Gastrocnemius medialis (tissue), 4 donors: ENCODE data around the gene HOXB2. TPM values are rescaled to one million over a fixed set of nuclear protein-coding genes. Genes with fewer than 3 reads are reported as not detected.

ENCODE experiments used
- ATAC-seq, 2 donors: fragments of 150-250 bp; one replicate each; pipeline ENCODE4 v1.9.1; 2016
- DNase-seq, 2 donors: peaks; one replicate each; pipeline ENCODE4 v3.0.0-alpha.2; 2019
- H3K27ac ChIP-seq, 4 donors: fragments of 200-600 bp; sonication (generic); 1 replicate in 1 of 4; 2 replicates in 3 of 4; pipeline ENCODE4 v1.5.1; 2016 to 2018; ENCODE audit warnings: mild to moderate bottlenecking in 2 of 4, moderate library complexity in 1 of 4
- H3K27me3 ChIP-seq, 3 donors: fragments of 200-600 bp; sonication (generic) in 2 of 3; 1 replicate in 1 of 3; 2 replicates in 2 of 3; pipeline versions ENCODE4 v1.5.1 to v1.6.0; 2016 to 2019; ENCODE audit warnings: mild to moderate bottlenecking in 1 of 3, moderate library complexity in 1 of 3
- H3K36me3 ChIP-seq, 2 donors: fragments of 200-600 bp; sonication (generic) in 1 of 2; one replicate each; pipeline ENCODE4 v1.5.1; 2017 to 2018
- H3K4me1 ChIP-seq, 2 donors: fragments of 200-600 bp; sonication (generic) in 1 of 2; one replicate each; pipeline ENCODE4 v1.5.1; 2016 to 2017; ENCODE audit warnings: mild to moderate bottlenecking in 2 of 2
- H3K4me3 ChIP-seq, 4 donors: fragments of 200-600 bp; sonication (generic) in 3 of 4; 1 replicate in 1 of 4; 2 replicates in 3 of 4; pipeline ENCODE4 v1.5.1; 2016 to 2019; ENCODE audit warnings: mild to moderate bottlenecking in 2 of 4
- H3K9me3 ChIP-seq, 3 donors: fragments of 200-600 bp; sonication (generic) in 2 of 3; 1 replicate in 1 of 3; 2 replicates in 2 of 3; pipeline ENCODE4 v1.5.1; 2016 to 2019
- POLR2A ChIP-seq, 2 donors: fragments of 450-650 bp; IDR thresholded peaks; one replicate each; pipeline ENCODE4 v1.6.1; 2017; ENCODE audit warnings: antibody characterized with exemption in 2 of 2, mild to moderate bottlenecking in 2 of 2, moderate library complexity in 2 of 2
- in situ Hi-C, 4 donors: fragments of 200-750 bp; cut with MboI; loops; one replicate each; pipeline versions ENCODE4 v1.15.0 to v1.8.0; 2017; ENCODE audit warnings: low sequenced_read_pairs in 4 of 4
- intact Hi-C: fragments of 100-400 bp; cut with DNase I; formaldehyde crosslinking; loops from one replicate; pipeline ENCODE4 v1.15.1; 2023; ENCODE audit warnings: low total_unique reads
- total RNA-seq, 4 donors: library from RNA; depleted of rRNA; stranded (reverse); fragments of >200 nt; gene quantifications; one replicate each; pipeline versions ENCODE4 v1.1.0 to v1.2.3, GENCODE V29; 2016
- TF ChIP-seq, protein P1 (sequence below), 5 experiments: fragments of 450-650 bp in 3 of 5; fragments of 200-600 bp in 2 of 5; sonication (generic) in 2 of 5; IDR thresholded peaks in 4 of 5; conservative IDR thresholded peaks in 1 of 5; 1 replicate in 4 of 5; 2 replicates in 1 of 5; pipeline ENCODE4 v1.5.1; 2016 to 2019; ENCODE audit warnings: antibody characterized with exemption in 5 of 5, mild to moderate bottlenecking in 3 of 5, moderate library complexity in 3 of 5

HOXB2 gene
- total RNA-seq, 4 donors from 2014 or later: 4.1 to 22.1 (median 10.4) TPM

DNA sequence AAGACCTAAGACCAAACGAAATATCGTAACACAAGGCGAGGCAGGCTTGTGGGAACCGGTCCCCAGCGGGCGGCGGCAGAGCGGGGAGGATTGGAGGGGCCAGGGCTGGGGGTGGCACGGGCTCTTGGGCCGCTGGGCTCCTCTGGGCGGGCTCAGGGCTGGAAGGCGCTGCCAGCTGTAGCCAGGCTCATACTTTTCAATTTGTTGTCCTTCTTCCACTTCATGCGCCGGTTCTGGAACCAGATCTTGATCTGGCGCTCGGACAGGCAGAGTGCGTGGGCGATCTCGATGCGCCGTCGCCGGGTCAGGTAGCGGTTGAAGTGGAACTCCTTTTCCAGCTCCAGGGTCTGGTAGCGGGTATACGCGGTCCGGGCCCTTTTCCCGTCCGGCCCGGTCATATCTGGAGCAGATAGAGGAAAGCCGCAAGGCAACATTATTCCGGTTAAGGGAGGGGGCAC, 47.2 kb upstream of the HOXB2 start:
- ATAC-seq (no peak), DNase-seq (no peak)
- in situ Hi-C loops: loop anchor here in 3 of 4 donors (10.0 kb wide), 2 partner anchors 247 to 257 kb away; no protein-coding TSS in a partner anchor
- no peaks in the 10 kb centered on the region for H3K36me3 ChIP-seq
- TF ChIP-seq POLR2A (IDR thresholded peaks at IDR 0.05): no peak
- TF ChIP-seq, protein P1, sequence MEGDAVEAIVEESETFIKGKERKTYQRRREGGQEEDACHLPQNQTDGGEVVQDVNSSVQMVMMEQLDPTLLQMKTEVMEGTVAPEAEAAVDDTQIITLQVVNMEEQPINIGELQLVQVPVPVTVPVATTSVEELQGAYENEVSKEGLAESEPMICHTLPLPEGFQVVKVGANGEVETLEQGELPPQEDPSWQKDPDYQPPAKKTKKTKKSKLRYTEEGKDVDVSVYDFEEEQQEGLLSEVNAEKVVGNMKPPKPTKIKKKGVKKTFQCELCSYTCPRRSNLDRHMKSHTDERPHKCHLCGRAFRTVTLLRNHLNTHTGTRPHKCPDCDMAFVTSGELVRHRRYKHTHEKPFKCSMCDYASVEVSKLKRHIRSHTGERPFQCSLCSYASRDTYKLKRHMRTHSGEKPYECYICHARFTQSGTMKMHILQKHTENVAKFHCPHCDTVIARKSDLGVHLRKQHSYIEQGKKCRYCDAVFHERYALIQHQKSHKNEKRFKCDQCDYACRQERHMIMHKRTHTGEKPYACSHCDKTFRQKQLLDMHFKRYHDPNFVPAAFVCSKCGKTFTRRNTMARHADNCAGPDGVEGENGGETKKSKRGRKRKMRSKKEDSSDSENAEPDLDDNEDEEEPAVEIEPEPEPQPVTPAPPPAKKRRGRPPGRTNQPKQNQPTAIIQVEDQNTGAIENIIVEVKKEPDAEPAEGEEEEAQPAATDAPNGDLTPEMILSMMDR (IDR thresholded peaks at IDR 0.05 in 4 of 5, conservative IDR thresholded peaks at IDR 0.05 in 1 of 5): no peak
- H3K9me3 ChIP-seq: no peaks in the 10 kb centered on the region
- intact Hi-C loops: loop anchor here (5.0 kb wide), 1 partner anchor 240 kb away; no protein-coding TSS in a partner anchor
- H3K27ac ChIP-seq: no peak overlapping the region
- H3K27me3 ChIP-seq: peaks cover 51 to 84% (median 69%) of the 10 kb centered on the region in 3 donors
- peaks cover 3 to 14% of the 10 kb centered on the region in 2 donors for H3K4me1 ChIP-seq
- H3K4me3 ChIP-seq: no peak overlapping the region

DNA sequence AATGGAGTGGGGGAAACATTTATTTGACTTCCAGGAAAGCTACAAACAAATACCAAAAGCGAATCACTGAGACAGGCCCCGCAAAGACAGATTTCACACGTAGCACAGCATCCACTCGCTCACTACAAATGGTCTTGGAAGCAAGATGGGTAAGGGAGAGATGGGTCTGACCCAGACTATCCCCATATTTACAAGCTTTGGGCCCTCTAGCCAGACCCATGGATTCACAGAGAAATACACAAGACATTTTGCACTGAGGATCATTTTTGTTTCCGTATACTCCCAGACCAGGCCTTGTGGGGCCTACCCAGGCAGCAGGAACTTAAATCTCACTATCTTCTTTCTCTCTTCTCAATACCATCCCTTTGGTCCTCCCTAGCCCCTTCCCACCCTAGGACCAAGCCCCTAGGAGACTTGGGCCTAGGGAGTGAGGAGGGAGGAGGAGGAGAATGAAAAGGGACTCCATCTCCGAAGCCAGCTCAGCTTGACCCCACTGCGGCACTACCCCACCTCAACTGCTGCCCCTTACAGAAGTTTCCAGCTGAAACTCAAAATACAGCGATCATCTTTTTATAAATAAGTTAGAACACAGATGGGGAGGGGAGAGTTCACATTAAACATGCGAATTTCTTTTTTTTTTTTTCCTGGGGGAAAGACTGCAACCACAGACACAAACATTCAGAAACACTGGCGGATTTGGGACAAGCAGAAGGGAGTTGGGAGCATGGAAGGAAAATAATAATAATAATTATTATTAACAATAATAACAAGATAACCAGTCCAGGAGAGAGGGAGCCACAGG, 46.5 kb upstream of the HOXB2 start:
- TF ChIP-seq, protein P1 (IDR thresholded peaks at IDR 0.05 in 4 of 5, conservative IDR thresholded peaks at IDR 0.05 in 1 of 5): no peak
- no peak for TF ChIP-seq POLR2A (IDR thresholded peaks at IDR 0.05)
- ATAC-seq: no peak
- no peak for DNase-seq
- Histone ChIP-seq H3K9me3 (no peaks in the 10 kb centered on the region), H3K4me1 (peaks cover 3 to 14% of the 10 kb centered on the region in 2 donors), H3K27ac (no peak overlapping the region), H3K4me3 (no peak overlapping the region), H3K36me3 (no peaks in the 10 kb centered on the region), H3K27me3 (peaks cover 50 to 84% (median 69%) of the 10 kb centered on the region in 3 donors)
- intact Hi-C loops: loop anchor here (5.0 kb wide), 1 partner anchor 239 kb away; no protein-coding TSS in a partner anchor
- in situ Hi-C loops: loop anchor here in 3 of 4 donors (10.0 kb wide), 2 partner anchors 247 to 257 kb away; no protein-coding TSS in a partner anchor

DNA sequence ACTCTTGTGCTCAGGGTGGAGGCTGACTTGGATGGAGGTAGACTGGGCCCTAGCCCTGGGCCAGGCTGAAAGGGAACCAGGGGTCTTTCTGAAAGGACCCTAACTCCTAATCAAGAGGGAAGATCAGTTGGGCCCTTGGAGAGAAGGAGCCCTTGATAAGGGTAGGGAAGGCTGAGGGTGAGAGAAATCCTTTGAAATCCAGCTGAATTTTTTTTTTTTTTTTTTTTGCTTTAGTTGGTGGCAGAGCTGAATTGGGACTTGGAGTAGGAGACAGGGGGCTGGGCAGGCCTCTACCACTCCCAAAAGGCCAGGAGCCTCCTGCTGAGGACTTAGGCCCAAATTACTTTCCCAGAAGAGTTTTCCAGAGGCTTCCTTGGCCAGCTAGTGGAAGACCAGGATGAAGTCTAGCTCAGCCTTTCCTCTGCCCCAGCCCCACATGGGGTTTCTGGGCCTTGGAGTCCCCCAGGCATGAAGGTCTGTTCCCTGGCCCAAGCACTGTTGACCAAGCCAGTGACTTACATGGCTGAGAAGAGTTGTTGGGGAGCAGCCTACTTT, 45.8 kb upstream of the HOXB2 start:
- intact Hi-C loops: loop anchor here (5.0 kb wide), 1 partner anchor 238 kb away; no protein-coding TSS in a partner anchor
- no peak for ATAC-seq
- Histone ChIP-seq H3K4me3 (no peak overlapping the region), H3K36me3 (no peaks in the 10 kb centered on the region), H3K9me3 (no peaks in the 10 kb centered on the region), H3K4me1 (peaks cover 7 to 14% of the 10 kb centered on the region in 2 donors), H3K27me3 (peaks cover 50 to 84% (median 69%) of the 10 kb centered on the region in 3 donors), H3K27ac (no peak overlapping the region)
- TF ChIP-seq POLR2A (IDR thresholded peaks at IDR 0.05): no peak
- TF ChIP-seq, protein P1 (IDR thresholded peaks at IDR 0.05 in 4 of 5, conservative IDR thresholded peaks at IDR 0.05 in 1 of 5): no peak
- in situ Hi-C loops: loop anchor here in 3 of 4 donors (10.0 kb wide), 2 partner anchors 246 to 256 kb away; no protein-coding TSS in a partner anchor
- DNase-seq: no peak

DNA sequence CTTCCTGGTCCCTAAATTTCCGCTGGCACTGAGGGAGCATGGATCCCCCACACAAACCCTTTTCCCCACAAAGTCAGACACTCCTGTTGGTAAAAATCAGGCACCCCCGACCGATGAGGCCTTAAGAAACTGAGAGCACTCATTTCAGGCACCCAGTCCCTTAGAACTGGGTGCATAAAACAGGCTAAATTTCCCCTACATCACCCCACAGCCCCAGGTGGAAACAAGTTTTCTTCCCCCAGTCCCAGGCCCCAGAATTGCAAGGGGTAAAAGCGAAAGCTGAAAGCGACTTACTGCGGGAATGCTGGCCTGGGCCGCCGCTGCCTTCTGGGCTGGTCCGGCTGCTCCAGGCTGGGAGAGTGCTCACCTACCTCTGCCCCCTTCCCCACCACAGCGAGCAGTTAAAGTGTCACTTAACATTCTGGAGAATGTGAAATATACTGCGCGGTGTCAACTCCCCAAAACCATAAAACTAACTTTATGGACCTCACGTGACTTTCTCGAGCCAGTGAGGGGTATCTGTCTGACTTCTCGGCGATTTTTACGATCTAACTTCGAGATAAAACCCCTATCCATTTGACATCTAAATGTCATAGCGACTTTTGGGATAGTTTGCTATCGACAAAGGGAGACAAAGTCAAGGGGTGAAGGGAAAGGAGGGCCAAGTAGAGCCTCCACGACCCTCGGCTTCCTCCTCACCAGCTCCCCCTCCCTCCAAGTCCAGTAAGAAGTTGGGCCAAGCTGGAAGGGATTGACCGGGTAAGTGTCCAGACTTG, 45.1 kb upstream of the HOXB2 start, which contains the start of gene HOXB3:
Gene HOXB3 (minus strand): TSS at position 411 of the 776 bp plus-strand sequence. CDS start 37,767 bp downstream, outside the sequence.
- no peak for TF ChIP-seq POLR2A (IDR thresholded peaks at IDR 0.05)
- TF ChIP-seq, protein P1 (IDR thresholded peaks at IDR 0.05 in 4 of 5, conservative IDR thresholded peaks at IDR 0.05 in 1 of 5): no peak
- Histone ChIP-seq H3K4me1 (peaks cover 9 to 18% of the 10 kb centered on the region in 2 donors), H3K27ac (no peak within 1 kb of the TSS), H3K27me3 (peaks cover 47 to 80% (median 64%) of the 10 kb centered on the region in 3 donors), H3K36me3 (no peaks in the 10 kb centered on the region), H3K4me3 (no peak within 1 kb of the TSS), H3K9me3 (no peaks in the 10 kb centered on the region)
- intact Hi-C loops: loop anchor here (5.0 kb wide), 1 partner anchor 238 kb away; no protein-coding TSS in a partner anchor
- DNase-seq: no peak
- no peak for ATAC-seq
- in situ Hi-C loops: loop anchor here in 3 of 4 donors (10.0 kb wide), 2 partner anchors 245 to 255 kb away; no protein-coding TSS in a partner anchor
